ENCODE data around the gene F8A3. TPM values are rescaled to one million over a fixed set of nuclear protein-coding genes. Genes with fewer than 3 reads are reported as not detected.
"Not testable (repeated sequence)": the region's sequence is repeated elsewhere in the genome, so short reads cannot be mapped to it uniquely, and the experiment has no call there.

F8A3 gene
- total RNA-seq (1 to 10 TPM; 2.0 to 5.4 TPM), polyA plus RNA-seq (1 to 10 TPM in 1 of 2 donors, under 1 TPM in 1; 0.33 to 6.4 TPM)

GRCh38 chrX:155458471-155458870, at the start of gene F8A3:
TSS of gene F8A3 (minus strand) at chrX:155458620. CDS start at chrX:155458600, 20 bp downstream.
- not testable (repeated sequence) for H3K36me3 ChIP-seq (ENCODE audit: control insufficient read depth in 4 of 4, insufficient read depth in 3 of 4, low read depth in 1 of 4, low read length in 3 of 4)

GRCh38 chrX:155505296-155505695, 46.9 kb upstream of the F8A3 start:
- Histone ChIP-seq H3K4me3 (ENCODE audit: low read depth in 1 of 3, low read length in 3 of 3) (no peak overlapping the region), H3K4me1 (ENCODE audit: control insufficient read depth in 4 of 4, insufficient read depth in 4 of 4, low read length in 3 of 4) (no peaks in the 10 kb centered on the region), H3K9ac (ENCODE audit: low read depth in 1 of 2, low read length in 2 of 2) (no peak overlapping the region), H3K9me3 (ENCODE audit: control insufficient read depth in 4 of 4, low read length in 3 of 4) (no peaks in the 10 kb centered on the region), H3K27ac (ENCODE audit: low read depth in 1 of 2, low read length in 2 of 2) (no peak overlapping the region), H3K27me3 (ENCODE audit: control insufficient read depth in 4 of 4, insufficient read depth in 4 of 4, low read length in 3 of 4) (no peaks in the 10 kb centered on the region), H3K36me3 (ENCODE audit: control insufficient read depth in 4 of 4, insufficient read depth in 3 of 4, low read depth in 1 of 4, low read length in 3 of 4) (peaks cover 0 to 2% (median 0%) of the 10 kb centered on the region in 4 donors)
- no peak for DNase-seq (ENCODE audit: low spot score)
- no peak for TF ChIP-seq CTCF (IDR thresholded peaks at IDR 0.05; ENCODE audit: low read depth, low read length, missing input control)
- TF ChIP-seq RAD21 (IDR thresholded peaks at IDR 0.05): no peak
- TF ChIP-seq RXRA (IDR thresholded peaks at IDR 0.05): no peak
- TF ChIP-seq TAF1 (conservative IDR thresholded peaks at IDR 0.05): no peak
- no peak for TF ChIP-seq ATF3 (IDR thresholded peaks at IDR 0.05)

More at GRCh38 chrX:155458471-155458870, at the start of gene F8A3:
- not testable (repeated sequence) for H3K9ac ChIP-seq (ENCODE audit: low read depth in 1 of 2, low read length in 2 of 2); H3K9me3 ChIP-seq (ENCODE audit: control insufficient read depth in 4 of 4, low read length in 3 of 4); H3K4me1 ChIP-seq (ENCODE audit: control insufficient read depth in 4 of 4, insufficient read depth in 4 of 4, low read length in 3 of 4); H3K4me3 ChIP-seq (ENCODE audit: low read depth in 1 of 3, low read length in 3 of 3); DNase-seq (ENCODE audit: low spot score); H3K27me3 ChIP-seq (ENCODE audit: control insufficient read depth in 4 of 4, insufficient read depth in 4 of 4, low read length in 3 of 4); H3K27ac ChIP-seq (ENCODE audit: low read depth in 1 of 2, low read length in 2 of 2)
- WGBS: no CpG with 5 or more reads among the region's 51 CpGs

- not testable (repeated sequence) for H3K27me3 ChIP-seq (ENCODE audit: control insufficient read depth in 4 of 4, insufficient read depth in 4 of 4, low read length in 3 of 4)
- WGBS: no CpG with 5 or more reads among the region's 2 CpGs
Observed at GRCh38 chrX:155495134-155495533, 36.7 kb upstream of the F8A3 start.

GRCh38 chrX:155491421-155491820, 33.0 kb upstream of the F8A3 start:
- H3K9ac ChIP-seq (ENCODE audit: low read depth in 1 of 2, low read length in 2 of 2); H3K4me1 ChIP-seq (ENCODE audit: control insufficient read depth in 4 of 4, insufficient read depth in 4 of 4, low read length in 3 of 4); DNase-seq (ENCODE audit: low spot score); H3K36me3 ChIP-seq (ENCODE audit: control insufficient read depth in 4 of 4, insufficient read depth in 3 of 4, low read depth in 1 of 4, low read length in 3 of 4); H3K4me3 ChIP-seq (ENCODE audit: low read depth in 1 of 3, low read length in 3 of 3); H3K27me3 ChIP-seq (ENCODE audit: control insufficient read depth in 4 of 4, insufficient read depth in 4 of 4, low read length in 3 of 4); H3K27ac ChIP-seq (ENCODE audit: low read depth in 1 of 2, low read length in 2 of 2); H3K9me3 ChIP-seq (ENCODE audit: control insufficient read depth in 4 of 4, low read length in 3 of 4): not testable (repeated sequence)
- no CpG with 5 or more reads among the region's 3 CpGs for WGBS

More at GRCh38 chrX:155495134-155495533, 36.7 kb upstream of the F8A3 start:
- H3K4me1 ChIP-seq (ENCODE audit: control insufficient read depth in 4 of 4, insufficient read depth in 4 of 4, low read length in 3 of 4); H3K9me3 ChIP-seq (ENCODE audit: control insufficient read depth in 4 of 4, low read length in 3 of 4); H3K4me3 ChIP-seq (ENCODE audit: low read depth in 1 of 3, low read length in 3 of 3); H3K27ac ChIP-seq (ENCODE audit: low read depth in 1 of 2, low read length in 2 of 2); H3K36me3 ChIP-seq (ENCODE audit: control insufficient read depth in 4 of 4, insufficient read depth in 3 of 4, low read depth in 1 of 4, low read length in 3 of 4); DNase-seq (ENCODE audit: low spot score); H3K9ac ChIP-seq (ENCODE audit: low read depth in 1 of 2, low read length in 2 of 2): not testable (repeated sequence)

GRCh38 chrX:155477136-155477535, 18.7 kb upstream of the F8A3 start:
- H3K36me3 ChIP-seq (ENCODE audit: control insufficient read depth in 4 of 4, insufficient read depth in 3 of 4, low read depth in 1 of 4, low read length in 3 of 4); DNase-seq (ENCODE audit: low spot score); H3K27ac ChIP-seq (ENCODE audit: low read depth in 1 of 2, low read length in 2 of 2); H3K9ac ChIP-seq (ENCODE audit: low read depth in 1 of 2, low read length in 2 of 2); H3K4me3 ChIP-seq (ENCODE audit: low read depth in 1 of 3, low read length in 3 of 3); H3K27me3 ChIP-seq (ENCODE audit: control insufficient read depth in 4 of 4, insufficient read depth in 4 of 4, low read length in 3 of 4); H3K9me3 ChIP-seq (ENCODE audit: control insufficient read depth in 4 of 4, low read length in 3 of 4); H3K4me1 ChIP-seq (ENCODE audit: control insufficient read depth in 4 of 4, insufficient read depth in 4 of 4, low read length in 3 of 4): not testable (repeated sequence)
- WGBS: no CpG with 5 or more reads among the region's 7 CpGs

- H3K9ac ChIP-seq (ENCODE audit: low read depth in 1 of 2, low read length in 2 of 2); H3K27me3 ChIP-seq (ENCODE audit: control insufficient read depth in 4 of 4, insufficient read depth in 4 of 4, low read length in 3 of 4); H3K4me3 ChIP-seq (ENCODE audit: low read depth in 1 of 3, low read length in 3 of 3); H3K36me3 ChIP-seq (ENCODE audit: control insufficient read depth in 4 of 4, insufficient read depth in 3 of 4, low read depth in 1 of 4, low read length in 3 of 4); H3K4me1 ChIP-seq (ENCODE audit: control insufficient read depth in 4 of 4, insufficient read depth in 4 of 4, low read length in 3 of 4); H3K9me3 ChIP-seq (ENCODE audit: control insufficient read depth in 4 of 4, low read length in 3 of 4); H3K27ac ChIP-seq (ENCODE audit: low read depth in 1 of 2, low read length in 2 of 2); DNase-seq (ENCODE audit: low spot score): not testable (repeated sequence)
- WGBS: no CpG with 5 or more reads among the region's 9 CpGs
Observed at GRCh38 chrX:155466269-155466938, 8.0 kb upstream of the F8A3 start.

GRCh38 chrX:155460501-155460900, 2.1 kb upstream of the F8A3 start:
- not testable (repeated sequence) for H3K27me3 ChIP-seq (ENCODE audit: control insufficient read depth in 4 of 4, insufficient read depth in 4 of 4, low read length in 3 of 4); H3K4me3 ChIP-seq (ENCODE audit: low read depth in 1 of 3, low read length in 3 of 3); H3K36me3 ChIP-seq (ENCODE audit: control insufficient read depth in 4 of 4, insufficient read depth in 3 of 4, low read depth in 1 of 4, low read length in 3 of 4); H3K27ac ChIP-seq (ENCODE audit: low read depth in 1 of 2, low read length in 2 of 2); H3K9ac ChIP-seq (ENCODE audit: low read depth in 1 of 2, low read length in 2 of 2); H3K9me3 ChIP-seq (ENCODE audit: control insufficient read depth in 4 of 4, low read length in 3 of 4); DNase-seq (ENCODE audit: low spot score); H3K4me1 ChIP-seq (ENCODE audit: control insufficient read depth in 4 of 4, insufficient read depth in 4 of 4, low read length in 3 of 4)
- WGBS: no CpG with 5 or more reads among the region's 8 CpGs
